SK-N-SH (cell line): ENCODE results near the gene PRICKLE2. TPM values are rescaled to one million over a fixed set of nuclear protein-coding genes. Genes with fewer than 3 reads are reported as not detected.

Experiments
- CTCF ChIA-PET: fragments of 300-600, 350-600 bp; formaldehyde crosslinking; extraction: SDS; loops from one replicate; lab custom pipeline; 2021; lab: Yijun Ruan, JAX
- POLR2A ChIA-PET: fragments of 350-600 bp; sonication (Branson Sonifier 250); formaldehyde crosslinking; extraction: SDS; loops from one replicate; lab custom pipeline; 2020; ENCODE audit warnings: antibody characterized with exemption, inconsistent platforms; lab: Yijun Ruan, JAX
- DNase-seq: peaks from one replicate; pipeline ENCODE4 v3.0.0; 2012
- H2AFZ ChIP-seq: fragments of 200-600 bp; sonication (generic); 2 replicates; pipeline ENCODE4 v1.8.1; 2016; ENCODE audit warnings: antibody characterized with exemption, mild to moderate bottlenecking, low read depth
- H3F3A ChIP-seq: fragments of 200-600 bp; sonication (generic); replicated peaks from 2 replicates; pipeline ENCODE3; 2016; ENCODE audit warnings: antibody characterized with exemption, mild to moderate bottlenecking; ENCODE audit not compliant: insufficient read depth
- H3K27ac ChIP-seq, 2 experiments: fragments of 200-500 bp in 1 of 2; fragments of 200-600 bp in 1 of 2; sonication (Bioruptor generic) in 1 of 2; sonication (generic), shearing (Covaris generic) in 1 of 2; 2 replicates each; pipeline versions ENCODE4 v1.5.1 to v1.6.1; 2014 to 2016; ENCODE audit warnings: low read depth in 2 of 2, inconsistent platforms in 1 of 2, low read length in 1 of 2, mild to moderate bottlenecking in 1 of 2, mixed read lengths in 1 of 2
- H3K27me3 ChIP-seq: fragments of 200-600 bp; sonication (generic), shearing (Covaris generic); 2 replicates; pipeline ENCODE4 v1.6.1; 2016; ENCODE audit warnings: mixed run types; ENCODE audit not compliant: insufficient read depth
- H3K36me3 ChIP-seq, 2 experiments: fragments of 200-500 bp in 1 of 2; fragments of 200-600 bp in 1 of 2; sonication (Bioruptor generic) in 1 of 2; sonication (generic) in 1 of 2; replicated peaks in 1 of 2; 2 replicates each; pipeline versions ENCODE3 to v1.5.1; 2014 to 2016; ENCODE audit warnings: low read length in 1 of 2, mild to moderate bottlenecking in 1 of 2; ENCODE audit not compliant: insufficient read depth in 2 of 2, control insufficient read depth in 1 of 2
- H3K4me1 ChIP-seq, 2 experiments: fragments of 200-500 bp in 1 of 2; fragments of 200-600 bp in 1 of 2; sonication (Bioruptor generic) in 1 of 2; sonication (generic), shearing (Covaris generic) in 1 of 2; 2 replicates each; pipeline versions ENCODE4 v1.5.1 to v1.6.1; 2014 to 2016; ENCODE audit warnings: low read depth in 1 of 2, low read length in 1 of 2, mixed run types in 1 of 2; ENCODE audit not compliant: insufficient read depth in 2 of 2, control insufficient read depth in 1 of 2
- H3K4me2 ChIP-seq: fragments of 200-600 bp; sonication (generic), shearing (Covaris generic); 2 replicates; pipeline ENCODE4 v1.6.1; 2017; ENCODE audit warnings: mixed run types
- H3K4me3 ChIP-seq, 2 experiments: fragments of 200-500 bp in 1 of 2; fragments of 200-600 bp in 1 of 2; sonication (Bioruptor generic) in 1 of 2; sonication (generic), shearing (Covaris generic) in 1 of 2; 2 replicates each; pipeline versions ENCODE4 v1.5.1 to v1.8.1; 2014 to 2016; ENCODE audit warnings: low read depth in 2 of 2, inconsistent platforms in 1 of 2, low read length in 1 of 2, mild to moderate bottlenecking in 1 of 2, mixed read lengths in 1 of 2, moderate library complexity in 1 of 2
- H3K79me2 ChIP-seq: fragments of 200-600 bp; sonication (generic); 2 replicates; pipeline ENCODE4 v1.8.1; 2017; ENCODE audit warnings: mild to moderate bottlenecking; ENCODE audit not compliant: insufficient read depth
- H3K9ac ChIP-seq: fragments of 200-600 bp; sonication (generic); 2 replicates; pipeline ENCODE4 v1.6.1; 2017; ENCODE audit warnings: mixed run types
- H3K9me2 ChIP-seq: fragments of 200-600 bp; sonication (generic); 2 replicates; pipeline ENCODE4 v1.6.1; 2017; ENCODE audit warnings: mixed run types
- H3K9me3 ChIP-seq: fragments of 200-600 bp; sonication (generic); 2 replicates; pipeline ENCODE4 v1.6.1; 2017; ENCODE audit warnings: mixed run types, mild to moderate bottlenecking, moderate library complexity
- H4K20me1 ChIP-seq: fragments of 200-600 bp; sonication (generic); 2 replicates; pipeline ENCODE4 v1.6.1; 2017; ENCODE audit warnings: mild to moderate bottlenecking, mixed run types; ENCODE audit not compliant: insufficient read depth
- CHD2 ChIP-seq: fragments of 150-350 bp; IDR thresholded peaks from 2 replicates; pipeline ENCODE4 v1.6.1; 2018; ENCODE audit warnings: low read length; ENCODE audit not compliant: partially characterized antibody
- ELF1 ChIP-seq: IDR thresholded peaks from 2 replicates; pipeline ENCODE4 v1.4.0; 2012
- EP300 ChIP-seq, 2 experiments: IDR thresholded peaks; 2 replicates each; pipeline versions ENCODE4 v1.4.0 to v1.6.1; 2012; ENCODE audit warnings: borderline replicate concordance in 1 of 2, low read depth in 1 of 2, low read length in 1 of 2
- EZH2phosphoT487 ChIP-seq: fragments of 200-600 bp; sonication (generic); IDR thresholded peaks from 2 replicates; pipeline ENCODE4 v1.6.1; 2017; ENCODE audit warnings: low read depth, mixed run types, mild to moderate bottlenecking, antibody characterized with exemption, moderate library complexity, borderline replicate concordance
- FOSL2 ChIP-seq: IDR thresholded peaks from 2 replicates; pipeline ENCODE4 v1.4.0; 2012; ENCODE audit warnings: low read depth, mild to moderate bottlenecking, moderate library complexity, borderline replicate concordance
- FOXJ3 ChIP-seq: sonication (generic); formaldehyde crosslinking; IDR thresholded peaks from 2 replicates; pipeline ENCODE4 v1.5.1; 2020; ENCODE audit warnings: mild to moderate bottlenecking, missing genetic modification reagents
- FOXM1 ChIP-seq: IDR thresholded peaks from 2 replicates; pipeline ENCODE4 v1.4.0; 2012; ENCODE audit warnings: low read depth, mild to moderate bottlenecking
- MEF2A ChIP-seq: IDR thresholded peaks from 2 replicates; pipeline ENCODE4 v1.4.0; 2012; ENCODE audit warnings: low read depth, borderline replicate concordance
- NRF1 ChIP-seq: IDR thresholded peaks from 2 replicates; pipeline ENCODE4 v1.6.1; 2012; ENCODE audit warnings: low read depth, mild to moderate bottlenecking, low read length
- RAD21 ChIP-seq: IDR thresholded peaks from 2 replicates; pipeline ENCODE4 v1.6.1; 2012; ENCODE audit warnings: mild to moderate bottlenecking, low read length
- RFX5 ChIP-seq: IDR thresholded peaks from 2 replicates; pipeline ENCODE4 v1.6.1; 2012; ENCODE audit warnings: mild to moderate bottlenecking, improper control_type of control experiment, low read length
- RXRA ChIP-seq: IDR thresholded peaks from 2 replicates; pipeline ENCODE4 v1.4.0; 2012; ENCODE audit warnings: low read depth, mild to moderate bottlenecking, borderline replicate concordance
- SIN3A ChIP-seq: IDR thresholded peaks from 2 replicates; pipeline ENCODE4 v1.6.1; 2012; ENCODE audit warnings: low read depth, mild to moderate bottlenecking, low read length, moderate library complexity, borderline replicate concordance
- SMC3 ChIP-seq: IDR thresholded peaks from 2 replicates; pipeline ENCODE4 v1.6.1; 2012; ENCODE audit warnings: low read depth, low read length, improper control_type of control experiment
- TAF1 ChIP-seq: IDR thresholded peaks from 2 replicates; pipeline ENCODE4 v1.6.1; 2012; ENCODE audit warnings: low read depth, mild to moderate bottlenecking, low read length, moderate library complexity, borderline replicate concordance
- TCF12 ChIP-seq: IDR thresholded peaks from 2 replicates; pipeline ENCODE4 v1.4.0; 2012
- YY1 ChIP-seq: IDR thresholded peaks from 2 replicates; pipeline ENCODE4 v1.4.0; 2012; ENCODE audit warnings: low read depth, mild to moderate bottlenecking
- WGBS: methylation state at CpG from one replicate; pipeline ENCODE4 v1.1.6; 2017; ENCODE audit warnings: low lambda C conversion rate; 5-methylcytosine and 5-hydroxymethylcytosine counted together
- polyA plus RNA-seq, 3 experiments: library from polyadenylated mRNA; depleted of rRNA; stranded (reverse); fragments of >200 nt; gene quantifications; 2 replicates each; pipeline ENCODE4 v1.2.3, GENCODE V29; 2012
- TF ChIP-seq, protein P1 (sequence below): IDR thresholded peaks from 2 replicates; pipeline ENCODE4; 2012
- TF ChIP-seq, protein P2 (sequence below): fragments of 150-350 bp; IDR thresholded peaks from 2 replicates; pipeline ENCODE4 v1.6.1; 2017; ENCODE audit warnings: antibody characterized with exemption, low read length, low read depth, borderline replicate concordance
- TF ChIP-seq, protein P3 (sequence below): fragments of 150-350 bp; IDR thresholded peaks from 2 replicates; pipeline ENCODE4 v1.6.1; 2016; ENCODE audit warnings: mild to moderate bottlenecking, low read depth, low read length
- TF ChIP-seq, protein P4 (sequence below): IDR thresholded peaks from 2 replicates; pipeline ENCODE4 v1.4.0; 2012; ENCODE audit warnings: low read depth

The PRICKLE2 gene
- polyA plus RNA-seq, 1 of the 3 experiments (the other 2 are of a cell fraction) = 0.67 TPM

DNA sequence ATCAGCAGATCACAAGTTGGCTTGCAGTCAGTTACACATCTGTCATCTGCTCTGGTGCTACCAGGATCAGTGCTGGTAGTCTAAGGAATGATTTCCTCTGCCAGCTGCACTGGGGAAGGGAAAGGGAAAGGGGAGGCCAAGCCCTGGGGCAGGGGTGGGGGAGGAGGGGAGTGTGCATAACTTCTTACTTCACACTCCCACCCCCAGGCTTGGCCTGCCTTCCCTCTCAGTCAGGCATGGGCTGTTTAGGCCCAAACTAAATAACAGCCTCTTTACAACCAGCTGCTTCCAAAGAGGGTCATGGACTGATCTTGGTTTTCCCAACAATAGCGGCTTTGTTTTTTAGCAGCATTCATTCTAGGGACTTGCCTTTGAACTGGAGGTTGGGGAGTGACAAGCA is 115.8 kb downstream of the PRICKLE2 start:
- no peaks in the 10 kb centered on the region for H3K79me2 ChIP-seq
- no peak overlapping the region for H3K4me3 ChIP-seq
- POLR2A ChIA-PET = no interaction called here

DNA sequence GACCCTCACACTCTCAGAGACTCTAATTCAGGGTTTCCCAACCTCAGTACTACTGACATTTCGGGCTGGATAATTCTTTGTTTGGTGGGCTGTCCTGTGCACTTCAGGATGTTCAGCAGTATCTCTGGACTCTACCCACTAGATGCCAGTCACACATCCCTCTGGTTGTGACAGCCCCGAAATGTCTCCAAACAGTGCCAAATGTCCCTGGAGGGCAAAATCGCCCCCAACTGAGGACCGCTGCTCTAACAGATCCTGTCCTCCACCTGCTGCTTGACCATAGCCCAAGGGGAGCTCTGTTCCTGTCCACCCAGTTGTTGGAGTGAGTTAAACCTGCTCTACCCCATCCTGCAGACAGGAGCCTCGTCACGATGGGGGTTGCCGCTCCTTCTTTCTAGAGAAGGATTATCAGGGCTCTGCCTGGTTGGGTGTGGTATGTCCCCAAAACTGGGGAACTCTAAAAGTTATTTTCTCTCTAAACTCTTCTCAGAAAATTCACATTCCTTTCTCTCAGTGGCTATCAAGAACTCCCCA is 116.4 kb downstream of the PRICKLE2 start:
- H3K4me2 ChIP-seq = no peak overlapping the region
- H3K36me3 ChIP-seq = no peaks in the 10 kb centered on the region
- no peak for DNase-seq
- no peaks in the 10 kb centered on the region for H3K27me3 ChIP-seq
- no peak overlapping the region for H3K27ac ChIP-seq
- CTCF ChIA-PET = interaction anchor here (1.3 kb wide), 1 partner anchor 15 kb away, joined by 3 read pairs; no protein-coding TSS in a partner anchor
- no peaks in the 10 kb centered on the region for H3K9me2 ChIP-seq
- H3K79me2 ChIP-seq = no peaks in the 10 kb centered on the region
- H4K20me1 ChIP-seq = no peaks in the 10 kb centered on the region
- no peaks in the 10 kb centered on the region for H3K9me3 ChIP-seq
- H3F3A ChIP-seq = no peaks in the 10 kb centered on the region
- no peak overlapping the region for H2AFZ ChIP-seq
- H3K9ac ChIP-seq = no peak overlapping the region
- peaks cover 0 to 21% of the 10 kb centered on the region in 2 experiments; a peak in 2 of 4 replicates for H3K4me1 ChIP-seq
- 80% methylated on average over 3 of the region's 7 CpGs for WGBS
- TF ChIP-seq CHD2 = no peak
- TF ChIP-seq RAD21 = no peak
- TF ChIP-seq, protein P1, sequence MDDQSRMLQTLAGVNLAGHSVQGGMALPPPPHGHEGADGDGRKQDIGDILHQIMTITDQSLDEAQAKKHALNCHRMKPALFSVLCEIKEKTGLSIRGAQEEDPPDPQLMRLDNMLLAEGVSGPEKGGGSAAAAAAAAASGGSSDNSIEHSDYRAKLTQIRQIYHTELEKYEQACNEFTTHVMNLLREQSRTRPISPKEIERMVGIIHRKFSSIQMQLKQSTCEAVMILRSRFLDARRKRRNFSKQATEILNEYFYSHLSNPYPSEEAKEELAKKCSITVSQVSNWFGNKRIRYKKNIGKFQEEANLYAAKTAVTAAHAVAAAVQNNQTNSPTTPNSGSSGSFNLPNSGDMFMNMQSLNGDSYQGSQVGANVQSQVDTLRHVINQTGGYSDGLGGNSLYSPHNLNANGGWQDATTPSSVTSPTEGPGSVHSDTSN = no peak
- TF ChIP-seq ELF1 = no peak
- TF ChIP-seq, protein P2, sequence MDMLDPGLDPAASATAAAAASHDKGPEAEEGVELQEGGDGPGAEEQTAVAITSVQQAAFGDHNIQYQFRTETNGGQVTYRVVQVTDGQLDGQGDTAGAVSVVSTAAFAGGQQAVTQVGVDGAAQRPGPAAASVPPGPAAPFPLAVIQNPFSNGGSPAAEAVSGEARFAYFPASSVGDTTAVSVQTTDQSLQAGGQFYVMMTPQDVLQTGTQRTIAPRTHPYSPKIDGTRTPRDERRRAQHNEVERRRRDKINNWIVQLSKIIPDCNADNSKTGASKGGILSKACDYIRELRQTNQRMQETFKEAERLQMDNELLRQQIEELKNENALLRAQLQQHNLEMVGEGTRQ = no peak
- TF ChIP-seq EP300 (IDR thresholded peaks at IDR 0.05; ENCODE audit: borderline replicate concordance in 1 of 2, low read depth in 1 of 2, low read length in 1 of 2) = no peak
- no peak for TF ChIP-seq FOXJ3 (CRISPR knock-in tag)
- no peak for TF ChIP-seq MEF2A
- TF ChIP-seq TAF1 = no peak
- no peak for TF ChIP-seq RFX5
- TF ChIP-seq NRF1 = no peak
- TF ChIP-seq, protein P3, sequence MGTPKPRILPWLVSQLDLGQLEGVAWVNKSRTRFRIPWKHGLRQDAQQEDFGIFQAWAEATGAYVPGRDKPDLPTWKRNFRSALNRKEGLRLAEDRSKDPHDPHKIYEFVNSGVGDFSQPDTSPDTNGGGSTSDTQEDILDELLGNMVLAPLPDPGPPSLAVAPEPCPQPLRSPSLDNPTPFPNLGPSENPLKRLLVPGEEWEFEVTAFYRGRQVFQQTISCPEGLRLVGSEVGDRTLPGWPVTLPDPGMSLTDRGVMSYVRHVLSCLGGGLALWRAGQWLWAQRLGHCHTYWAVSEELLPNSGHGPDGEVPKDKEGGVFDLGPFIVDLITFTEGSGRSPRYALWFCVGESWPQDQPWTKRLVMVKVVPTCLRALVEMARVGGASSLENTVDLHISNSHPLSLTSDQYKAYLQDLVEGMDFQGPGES = no peak
- no peak for TF ChIP-seq SMC3
- TF ChIP-seq FOXM1 = no peak
- no peak for TF ChIP-seq SIN3A
- POLR2A ChIA-PET = no interaction called here
- no peak overlapping the region for H3K4me3 ChIP-seq

More for the DNA sequence above, 115.8 kb downstream of the PRICKLE2 start:
- Histone ChIP-seq H3K9me2 (no peaks in the 10 kb centered on the region), H3K4me1 (peaks cover 0 to 20% of the 10 kb centered on the region in 2 experiments; a peak in 2 of 4 replicates), H3K27ac (no peak overlapping the region), H3K27me3 (no peaks in the 10 kb centered on the region), H2AFZ (no peak overlapping the region), H3F3A (no peaks in the 10 kb centered on the region), H3K36me3 (no peaks in the 10 kb centered on the region), H3K9ac (no peak overlapping the region), H3K4me2 (no peak overlapping the region), H3K9me3 (0 out of 2 replicates have a peak, but pooled peaks cover 1% of the 10 kb centered on the region), H4K20me1 (no peaks in the 10 kb centered on the region)
- 86% methylated on average over 1 of the region's 1 CpG for WGBS
- CTCF ChIA-PET = interaction anchor here (1.0 to 1.3 kb wide), 2 partner anchors 11 to 15 kb away, joined by 3 read pairs; no protein-coding TSS in a partner anchor
- no peak for DNase-seq
- TF ChIP-seq YY1 (no peak), FOXM1 (no peak), SIN3A (no peak), RXRA (no peak), EZH2phosphoT487 (no peak), FOSL2 (no peak), EP300 (IDR thresholded peaks at IDR 0.05; ENCODE audit: borderline replicate concordance in 1 of 2, low read depth in 1 of 2, low read length in 1 of 2) (no peak), TCF12 (no peak), RFX5 (no peak), NRF1 (no peak), RAD21 (no peak), ELF1 (no peak)
- TF ChIP-seq, protein P4, sequence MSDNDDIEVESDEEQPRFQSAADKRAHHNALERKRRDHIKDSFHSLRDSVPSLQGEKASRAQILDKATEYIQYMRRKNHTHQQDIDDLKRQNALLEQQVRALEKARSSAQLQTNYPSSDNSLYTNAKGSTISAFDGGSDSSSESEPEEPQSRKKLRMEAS = no peak
- TF ChIP-seq, protein P2 = no peak
